Measurements from ENCODE around the gene CCSER1. TPM values are rescaled to one million over a fixed set of nuclear protein-coding genes. Genes with fewer than 3 reads are reported as not detected.

The CCSER1 gene
- total RNA-seq, 1 experiment from 2014 or later = 5.9 TPM

GRCh38 chr4:91108751-91109150 lies 981.6 kb downstream of the CCSER1 start:
- H3K27ac ChIP-seq = no peak overlapping the region
- H3K36me3 ChIP-seq (ENCODE audit: low read depth) = no peaks in the 10 kb centered on the region
- no peaks in the 10 kb centered on the region for H3K27me3 ChIP-seq (ENCODE audit: insufficient read depth, low read depth)
- no TSS peak for BruUV-seq (replicated peaks)
- no peak for DNase-seq
- H3K9me2 ChIP-seq (ENCODE audit: insufficient read depth) = no peaks in the 10 kb centered on the region
- H3K4me1 ChIP-seq (replicated peaks; ENCODE audit: insufficient read depth) = no peaks in the 10 kb centered on the region
- ChIA-PET CTCF (no interaction called here), POLR2A (ENCODE audit: unreplicated experiment) (no interaction called here)
- H4K20me1 ChIP-seq (ENCODE audit: insufficient read depth) = no peaks in the 10 kb centered on the region
- TF ChIP-seq EZH2 (IDR thresholded peaks at IDR 0.05; ENCODE audit: low read depth) = no peak
- no peak overlapping the region for H3K4me2 ChIP-seq
- no peaks in the 10 kb centered on the region for H3K79me2 ChIP-seq (ENCODE audit: low read depth)
- intact Hi-C loops (cut with micrococcal nuclease; ENCODE audit: unreplicated experiment) = no loop called here
- no peaks in the 10 kb centered on the region for H3K9me3 ChIP-seq (ENCODE audit: insufficient read depth, low read depth)
- no peak overlapping the region for H3K4me3 ChIP-seq
- no peak overlapping the region for H2AFZ ChIP-seq
- H3F3A ChIP-seq (ENCODE audit: insufficient read depth, low read depth) = no peaks in the 10 kb centered on the region

- ChIA-PET CTCF (no interaction called here), POLR2A (ENCODE audit: unreplicated experiment) (no interaction called here)
Measured at GRCh38 chr4:91111556-91111955, 984.4 kb downstream of the CCSER1 start.

GRCh38 chr4:91113130-91113706 lies 986.0 kb downstream of the CCSER1 start:
- Histone ChIP-seq H3K79me2 (ENCODE audit: low read depth) (no peaks in the 10 kb centered on the region), H3K4me2 (no peak overlapping the region), H3K27me3 (ENCODE audit: insufficient read depth, low read depth) (no peaks in the 10 kb centered on the region), H3K27ac (no peak overlapping the region), H3K36me3 (ENCODE audit: low read depth) (no peaks in the 10 kb centered on the region), H3K9me2 (ENCODE audit: insufficient read depth) (no peaks in the 10 kb centered on the region), H3K4me1 (replicated peaks; ENCODE audit: insufficient read depth) (no peaks in the 10 kb centered on the region), H3K4me3 (no peak overlapping the region), H4K20me1 (ENCODE audit: insufficient read depth) (no peaks in the 10 kb centered on the region), H3F3A (ENCODE audit: insufficient read depth, low read depth) (no peaks in the 10 kb centered on the region), H3K9me3 (ENCODE audit: insufficient read depth, low read depth) (no peaks in the 10 kb centered on the region), H2AFZ (no peak overlapping the region)
- no TSS peak for BruUV-seq (replicated peaks)
- CTCF ChIA-PET = no interaction called here
- no peak for DNase-seq
- no peak for TF ChIP-seq EZH2 (IDR thresholded peaks at IDR 0.05; ENCODE audit: low read depth)
- peak; percentile 64 for TF ChIP-seq CTCF (conservative IDR thresholded peaks at IDR 0.05)
- POLR2A ChIA-PET (ENCODE audit: unreplicated experiment) = no interaction called here
- intact Hi-C loops (cut with micrococcal nuclease; ENCODE audit: unreplicated experiment) = loop anchor here (10.0 kb wide), 1 partner anchor 688 kb away; no protein-coding TSS in a partner anchor

More at GRCh38 chr4:91111556-91111955, 984.4 kb downstream of the CCSER1 start:
- DNase-seq = no peak
- Histone ChIP-seq H3K4me3 (no peak overlapping the region), H3K27me3 (ENCODE audit: insufficient read depth, low read depth) (no peaks in the 10 kb centered on the region), H4K20me1 (ENCODE audit: insufficient read depth) (no peaks in the 10 kb centered on the region), H3K4me1 (replicated peaks; ENCODE audit: insufficient read depth) (no peaks in the 10 kb centered on the region), H3K79me2 (ENCODE audit: low read depth) (no peaks in the 10 kb centered on the region), H3K9me2 (ENCODE audit: insufficient read depth) (no peaks in the 10 kb centered on the region), H3K36me3 (ENCODE audit: low read depth) (no peaks in the 10 kb centered on the region), H3K27ac (no peak overlapping the region), H3K4me2 (no peak overlapping the region), H3K9me3 (ENCODE audit: insufficient read depth, low read depth) (no peaks in the 10 kb centered on the region), H2AFZ (no peak overlapping the region), H3F3A (ENCODE audit: insufficient read depth, low read depth) (no peaks in the 10 kb centered on the region)
- no TSS peak for BruUV-seq (replicated peaks)
- intact Hi-C loops (cut with micrococcal nuclease; ENCODE audit: unreplicated experiment) = loop anchor here (10.0 kb wide), 1 partner anchor 687 kb away; no protein-coding TSS in a partner anchor
- TF ChIP-seq EZH2 (IDR thresholded peaks at IDR 0.05; ENCODE audit: low read depth) (no peak), CTCF (conservative IDR thresholded peaks at IDR 0.05) (no peak)

GRCh38 chr4:91114386-91114785 lies 987.2 kb downstream of the CCSER1 start:
- no peaks in the 10 kb centered on the region for H4K20me1 ChIP-seq (ENCODE audit: insufficient read depth)
- no TSS peak for BruUV-seq (replicated peaks)
- no peaks in the 10 kb centered on the region for H3K9me2 ChIP-seq (ENCODE audit: insufficient read depth)
- ChIA-PET POLR2A (ENCODE audit: unreplicated experiment) (no interaction called here), CTCF (no interaction called here)
- H2AFZ ChIP-seq = no peak overlapping the region
- no peaks in the 10 kb centered on the region for H3K4me1 ChIP-seq (replicated peaks; ENCODE audit: insufficient read depth)
- H3K79me2 ChIP-seq (ENCODE audit: low read depth) = no peaks in the 10 kb centered on the region
- H3K27me3 ChIP-seq (ENCODE audit: insufficient read depth, low read depth) = no peaks in the 10 kb centered on the region
- TF ChIP-seq EZH2 (IDR thresholded peaks at IDR 0.05; ENCODE audit: low read depth) (no peak), CTCF (conservative IDR thresholded peaks at IDR 0.05) (no peak)
- intact Hi-C loops (cut with micrococcal nuclease; ENCODE audit: unreplicated experiment) = loop anchor here (10.0 kb wide), 1 partner anchor 690 kb away; no protein-coding TSS in a partner anchor
- H3F3A ChIP-seq (ENCODE audit: insufficient read depth, low read depth) = no peaks in the 10 kb centered on the region
- no peak overlapping the region for H3K4me2 ChIP-seq
- H3K4me3 ChIP-seq = no peak overlapping the region
- no peaks in the 10 kb centered on the region for H3K9me3 ChIP-seq (ENCODE audit: insufficient read depth, low read depth)
- H3K36me3 ChIP-seq (ENCODE audit: low read depth) = no peaks in the 10 kb centered on the region
- DNase-seq = no peak
- H3K27ac ChIP-seq = no peak overlapping the region

All from PC-9 (cell line).